Lung (tissue), 12 donors: ENCODE measurements around the gene FADS1. TPM values are rescaled to one million over a fixed set of nuclear protein-coding genes. Genes with fewer than 3 reads are reported as not detected.

ENCODE experiments used
- ATAC-seq: fragments of 200-7000 bp; cut with Tn5 transposase; one replicate; pipeline ENCODE4 v1.9.1; 2020; ENCODE audit warnings: moderate number of reproducible peaks; ENCODE audit not compliant: insufficient read depth, low FRiP score
- DNase-seq, 3 donors: peaks; one replicate each; pipeline ENCODE4 v3.0.0-alpha.2; 2013 to 2017
- H3K27ac ChIP-seq, 2 donors: one replicate each; pipeline ENCODE4 v1.5.1; 2013; ENCODE audit warnings: mild to moderate bottlenecking in 2 of 2, moderate library complexity in 2 of 2, control low read depth in 1 of 2, inconsistent platforms in 1 of 2, low read depth in 1 of 2, low read length in 1 of 2
- H3K27me3 ChIP-seq, 3 donors: one replicate each; pipeline ENCODE4 v1.5.1; 2013; ENCODE audit warnings: low read length in 2 of 3; ENCODE audit not compliant: control insufficient read depth in 3 of 3, insufficient read depth in 3 of 3
- H3K36me3 ChIP-seq, 4 donors: one replicate each; pipeline ENCODE4 v1.5.1; 2013; ENCODE audit warnings: low read length in 4 of 4, mild to moderate bottlenecking in 1 of 4, moderate library complexity in 1 of 4; ENCODE audit not compliant: control insufficient read depth in 4 of 4, insufficient read depth in 4 of 4
- H3K4me1 ChIP-seq, 5 donors: one replicate each; pipeline ENCODE4 v1.5.1; 2013; ENCODE audit warnings: low read length in 5 of 5, mild to moderate bottlenecking in 2 of 5, moderate library complexity in 1 of 5; ENCODE audit not compliant: control insufficient read depth in 5 of 5, insufficient read depth in 5 of 5
- H3K4me3 ChIP-seq: one replicate; pipeline ENCODE4 v1.5.1; 2013; ENCODE audit warnings: mild to moderate bottlenecking, control low read depth, moderate library complexity
- H3K9ac ChIP-seq, 2 donors: one replicate each; pipeline ENCODE4 v1.5.1; 2013; ENCODE audit warnings: low read length in 2 of 2, control low read depth in 1 of 2; ENCODE audit not compliant: insufficient read depth in 1 of 2
- H3K9me3 ChIP-seq, 4 donors: one replicate each; pipeline ENCODE4 v1.5.1; 2013; ENCODE audit warnings: low read length in 3 of 4, mild to moderate bottlenecking in 1 of 4, moderate library complexity in 1 of 4; ENCODE audit not compliant: control insufficient read depth in 4 of 4, insufficient read depth in 3 of 4
- CTCF ChIP-seq: IDR thresholded peaks from 2 replicates; pipeline ENCODE4 v1.5.1; 2012; ENCODE audit warnings: mild to moderate bottlenecking; ENCODE audit errors: control extremely low read depth, extremely low read depth
- WGBS, 2 donors: extraction: QIAGEN DNeasy Blood & Tissue Kit; methylation state at CpG; one replicate each; pipeline ENCODE4 v1.1.7; 2013; 5-methylcytosine and 5-hydroxymethylcytosine counted together
- polyA plus RNA-seq, 2 donors: library from polyadenylated mRNA; stranded (reverse); fragments of 200-250 nt; gene quantifications; one replicate each; pipeline ENCODE4 v1.2.1, GENCODE V29; 2013
- total RNA-seq, 2 donors: library from RNA; depleted of rRNA in 1 of 2; stranded (reverse); fragments of >200 nt in 1 of 2; gene quantifications; one replicate each; pipeline ENCODE4 v1.2.1, GENCODE V29; 2014 to 2021
- donor health status: control.
- donor health status: control.
- donor health status: Bipolar disorder and iron deficiency.
- donor health status: healthy.
- donor health status: DM: yes; HTN: yes; CAD: no.

FADS1 gene
- total and polyA plus RNA-seq, 4 donors: 35.1 to 102 (median 45.0) TPM

DNA sequence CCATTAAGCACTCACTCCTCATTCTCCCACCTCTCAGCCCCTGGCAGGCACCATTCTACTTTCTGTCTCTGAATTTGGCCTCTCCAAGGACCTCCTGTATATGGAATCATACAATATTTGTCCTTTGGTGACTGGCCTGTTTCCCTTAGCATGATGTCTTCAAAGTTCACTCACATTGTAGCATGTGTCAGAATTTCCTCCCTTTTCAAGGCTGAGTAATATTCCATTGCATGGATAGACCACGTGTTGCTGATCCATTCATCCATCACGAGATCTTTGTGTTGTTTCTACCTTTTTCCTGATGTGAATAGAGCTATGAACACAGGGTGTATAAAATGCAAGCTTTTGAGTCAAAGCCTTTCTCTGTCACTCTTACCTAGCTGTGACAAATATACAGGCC is 22.9 kb upstream of the FADS1 start:
- no peak for TF ChIP-seq CTCF
- Histone ChIP-seq H3K4me3 (no peak overlapping the region), H3K9ac (no peak overlapping the region), H3K4me1 (peaks cover 0 to 4% (median 0%) of the 10 kb centered on the region in 5 donors), H3K27ac (no peak overlapping the region), H3K9me3 (peaks cover 0 to 2% (median 0%) of the 10 kb centered on the region in 4 donors), H3K36me3 (peaks cover 0 to 16% (median 12%) of the 10 kb centered on the region in 4 donors), H3K27me3 (no peaks in the 10 kb centered on the region)
- DNase-seq (no peak), ATAC-seq (no peak)
- WGBS, 2 donors: 97 to 98% methylated on average over 2 of the region's 2 CpGs

- H3K4me3 ChIP-seq: no peak overlapping the region
- no peaks in the 10 kb centered on the region for H3K27me3 ChIP-seq
- DNase-seq: no peak
- ATAC-seq: no peak
- no peak for TF ChIP-seq CTCF
- 87 to 89% methylated on average over 10 of the region's 10 CpGs for WGBS, 2 donors
- peaks cover 0 to 16% (median 12%) of the 10 kb centered on the region in 4 donors for H3K36me3 ChIP-seq
- H3K4me1 ChIP-seq: peaks cover 0 to 6% (median 4%) of the 10 kb centered on the region in 5 donors
- H3K9ac ChIP-seq: no peak overlapping the region
- no peak overlapping the region for H3K27ac ChIP-seq
- peaks cover 0 to 2% (median 0%) of the 10 kb centered on the region in 4 donors for H3K9me3 ChIP-seq
Observed at GRCh38 chr11:61838921-61839320, 22.1 kb upstream of the FADS1 start.

DNA sequence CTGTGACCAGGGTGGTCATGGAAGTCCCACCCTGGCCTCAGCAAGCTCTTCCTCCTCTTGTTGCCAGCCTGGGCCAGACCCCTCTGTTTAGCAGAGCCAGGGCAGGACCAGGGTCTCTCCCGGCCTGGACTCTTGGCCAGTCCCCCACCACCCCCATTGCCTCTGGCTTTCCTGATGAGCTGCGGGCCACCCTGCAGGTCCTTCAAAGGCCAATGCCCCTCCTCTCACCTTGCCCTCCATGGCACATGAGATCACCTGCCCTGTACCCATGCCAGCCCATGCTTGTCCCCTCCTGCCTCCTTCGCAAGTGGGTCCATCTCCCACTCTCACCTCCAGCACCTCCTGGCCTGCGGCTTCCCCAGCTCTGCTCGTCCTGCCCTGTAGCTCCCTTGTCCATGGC is 21.7 kb upstream of the FADS1 start:
- no peak for TF ChIP-seq CTCF
- peaks cover 0 to 6% (median 4%) of the 10 kb centered on the region in 5 donors for H3K4me1 ChIP-seq
- H3K27me3 ChIP-seq: no peaks in the 10 kb centered on the region
- H3K9me3 ChIP-seq: peaks cover 0 to 2% (median 0%) of the 10 kb centered on the region in 4 donors
- H3K27ac ChIP-seq: no peak overlapping the region
- H3K9ac ChIP-seq: no peak overlapping the region
- no peak for DNase-seq
- no peak overlapping the region for H3K4me3 ChIP-seq
- H3K36me3 ChIP-seq: peaks cover 0 to 16% (median 12%) of the 10 kb centered on the region in 4 donors
- no peak for ATAC-seq
- WGBS, 2 donors: 93 to 98% methylated on average over 5 of the region's 5 CpGs
